Type B pancreatic cell (in vitro differentiated cells): ENCODE results near the gene PDE6A. TPM values are rescaled to one million over a fixed set of nuclear protein-coding genes. Genes with fewer than 3 reads are reported as not detected.
A peak's percentile ranks its signal among the peaks of the same experiment; 100 is the strongest.

Experiments
- DNase-seq: peaks from one replicate; pipeline ENCODE4 v3.0.0; 2021; ENCODE audit warnings: mixed read lengths; ENCODE audit not compliant: unreplicated experiment; ENCODE audit errors: extremely low spot score
- H3K27ac Mint-ChIP-seq: 2 replicates; pipeline ENCODE4 v1.8.0; 2021; ENCODE audit warnings: mild to moderate bottlenecking, mixed read lengths
- H3K27me3 Mint-ChIP-seq: 2 replicates; pipeline ENCODE4 v1.8.0; 2021; ENCODE audit warnings: mixed read lengths
- H3K36me3 Mint-ChIP-seq: 2 replicates; pipeline ENCODE4 v1.8.0; 2021; ENCODE audit warnings: mixed read lengths
- H3K4me1 Mint-ChIP-seq: one replicate; pipeline ENCODE4 v1.8.0; 2021; ENCODE audit warnings: mixed read lengths; ENCODE audit not compliant: unreplicated experiment
- H3K4me3 Mint-ChIP-seq: 2 replicates; pipeline ENCODE4 v1.8.0; 2021; ENCODE audit warnings: mild to moderate bottlenecking, mixed read lengths
- H3K9me3 Mint-ChIP-seq: 2 replicates; pipeline ENCODE4 v1.8.0; 2021; ENCODE audit warnings: mixed read lengths
- total RNA-seq: library from RNA; stranded (reverse); gene quantifications from 2 replicates; pipeline ENCODE4 v1.2.1, GENCODE V29; 2021; ENCODE audit warnings: low replicate concordance
- TF ChIP-seq, protein P1 (sequence below): fragments of 200-600 bp; sonication (generic); conservative IDR thresholded peaks from 2 replicates; pipeline ENCODE4 v1.5.0; 2021; ENCODE audit warnings: antibody characterized with exemption, mild to moderate bottlenecking

Gene PDE6A
- total RNA-seq, 1 donor from 2014 or later: not detected

DNA sequence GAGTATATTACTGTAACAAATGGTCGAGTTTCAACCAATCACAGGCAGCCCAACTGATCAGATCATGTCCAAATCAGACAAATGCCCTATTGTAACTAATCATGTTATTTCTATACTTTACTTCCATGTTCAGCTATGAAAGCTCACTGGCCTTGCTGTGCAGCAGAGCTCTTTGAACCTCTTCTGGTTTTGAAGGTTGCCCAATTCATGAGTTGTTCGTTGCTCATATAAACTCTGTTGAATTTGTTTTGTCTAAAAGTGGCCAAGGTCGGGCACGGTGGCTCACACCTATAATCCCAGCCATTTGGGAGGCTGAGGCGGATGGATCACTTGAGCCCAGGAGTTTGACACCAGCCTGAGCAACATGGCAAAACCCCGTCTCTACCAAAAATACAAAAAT, 21.6 kb downstream of the PDE6A start:
- Mint-ChIP-seq H3K27ac (no peak overlapping the region), H3K36me3 (no peaks in the 10 kb centered on the region), H3K9me3 (no peaks in the 10 kb centered on the region), H3K4me3 (no peak overlapping the region), H3K27me3 (no peaks in the 10 kb centered on the region), H3K4me1 (no peaks in the 10 kb centered on the region)
- TF ChIP-seq, protein P1, sequence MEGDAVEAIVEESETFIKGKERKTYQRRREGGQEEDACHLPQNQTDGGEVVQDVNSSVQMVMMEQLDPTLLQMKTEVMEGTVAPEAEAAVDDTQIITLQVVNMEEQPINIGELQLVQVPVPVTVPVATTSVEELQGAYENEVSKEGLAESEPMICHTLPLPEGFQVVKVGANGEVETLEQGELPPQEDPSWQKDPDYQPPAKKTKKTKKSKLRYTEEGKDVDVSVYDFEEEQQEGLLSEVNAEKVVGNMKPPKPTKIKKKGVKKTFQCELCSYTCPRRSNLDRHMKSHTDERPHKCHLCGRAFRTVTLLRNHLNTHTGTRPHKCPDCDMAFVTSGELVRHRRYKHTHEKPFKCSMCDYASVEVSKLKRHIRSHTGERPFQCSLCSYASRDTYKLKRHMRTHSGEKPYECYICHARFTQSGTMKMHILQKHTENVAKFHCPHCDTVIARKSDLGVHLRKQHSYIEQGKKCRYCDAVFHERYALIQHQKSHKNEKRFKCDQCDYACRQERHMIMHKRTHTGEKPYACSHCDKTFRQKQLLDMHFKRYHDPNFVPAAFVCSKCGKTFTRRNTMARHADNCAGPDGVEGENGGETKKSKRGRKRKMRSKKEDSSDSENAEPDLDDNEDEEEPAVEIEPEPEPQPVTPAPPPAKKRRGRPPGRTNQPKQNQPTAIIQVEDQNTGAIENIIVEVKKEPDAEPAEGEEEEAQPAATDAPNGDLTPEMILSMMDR: no peak
- no peak for DNase-seq

DNA sequence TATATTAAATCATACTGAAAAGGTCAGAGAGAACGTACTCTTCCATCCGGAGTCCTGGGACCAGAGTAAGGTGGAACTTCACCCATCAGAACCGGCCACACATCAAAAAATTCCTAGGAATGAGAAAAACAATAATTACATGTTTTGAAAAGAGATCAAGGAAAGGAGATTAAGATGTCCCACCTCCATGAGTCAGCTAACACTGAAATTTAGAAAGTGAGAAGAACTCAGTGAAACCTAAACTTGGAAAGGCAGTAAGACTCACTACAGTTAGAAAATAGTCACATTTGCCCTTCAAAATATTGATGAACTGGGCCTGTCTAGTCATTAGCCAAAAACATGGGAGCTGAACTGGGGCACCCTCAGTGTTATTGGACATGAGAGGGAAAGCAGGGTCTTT, 23.0 kb downstream of the PDE6A start:
- Mint-ChIP-seq H3K27me3 (no peaks in the 10 kb centered on the region), H3K4me3 (no peak overlapping the region), H3K4me1 (peaks cover 2% of the 10 kb centered on the region), H3K27ac (no peak overlapping the region), H3K9me3 (no peaks in the 10 kb centered on the region), H3K36me3 (no peaks in the 10 kb centered on the region)
- no peak for DNase-seq
- TF ChIP-seq, protein P1: no peak

DNA sequence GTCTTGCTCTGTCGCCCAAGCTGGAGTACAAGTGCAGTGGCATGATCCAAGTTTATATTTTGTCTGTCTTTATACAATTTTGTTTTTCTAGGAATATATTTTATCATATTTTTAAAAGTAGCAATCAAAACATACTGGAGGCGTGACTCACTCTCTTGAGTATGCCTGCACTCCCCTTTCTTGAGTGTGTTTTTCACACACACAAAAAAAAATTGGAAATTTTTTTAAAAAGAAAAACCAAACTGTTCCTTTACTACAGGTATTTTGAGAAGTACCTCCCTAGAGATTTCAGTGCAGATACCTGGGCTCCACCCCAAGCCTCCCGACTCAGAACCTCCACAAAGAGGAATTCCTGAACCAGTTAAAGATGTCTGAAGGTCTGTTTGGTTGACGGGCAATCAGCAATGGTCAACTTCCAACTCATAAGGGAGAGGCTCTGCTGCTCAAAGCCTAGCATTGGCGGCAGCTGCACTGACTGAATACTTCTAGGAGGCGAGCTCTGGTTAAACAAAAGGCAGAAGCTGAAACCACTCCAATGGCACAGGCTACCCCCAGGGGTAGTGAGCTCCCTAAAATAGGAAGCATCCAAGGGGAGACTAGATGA, 27.4 kb downstream of the PDE6A start:
- Mint-ChIP-seq H3K27ac (no peak overlapping the region), H3K4me1 (peaks cover 19% of the 10 kb centered on the region), H3K4me3 (no peak overlapping the region), H3K27me3 (no peaks in the 10 kb centered on the region), H3K36me3 (no peaks in the 10 kb centered on the region), H3K9me3 (no peaks in the 10 kb centered on the region)
- no peak for DNase-seq
- TF ChIP-seq, protein P1: no peak

DNA sequence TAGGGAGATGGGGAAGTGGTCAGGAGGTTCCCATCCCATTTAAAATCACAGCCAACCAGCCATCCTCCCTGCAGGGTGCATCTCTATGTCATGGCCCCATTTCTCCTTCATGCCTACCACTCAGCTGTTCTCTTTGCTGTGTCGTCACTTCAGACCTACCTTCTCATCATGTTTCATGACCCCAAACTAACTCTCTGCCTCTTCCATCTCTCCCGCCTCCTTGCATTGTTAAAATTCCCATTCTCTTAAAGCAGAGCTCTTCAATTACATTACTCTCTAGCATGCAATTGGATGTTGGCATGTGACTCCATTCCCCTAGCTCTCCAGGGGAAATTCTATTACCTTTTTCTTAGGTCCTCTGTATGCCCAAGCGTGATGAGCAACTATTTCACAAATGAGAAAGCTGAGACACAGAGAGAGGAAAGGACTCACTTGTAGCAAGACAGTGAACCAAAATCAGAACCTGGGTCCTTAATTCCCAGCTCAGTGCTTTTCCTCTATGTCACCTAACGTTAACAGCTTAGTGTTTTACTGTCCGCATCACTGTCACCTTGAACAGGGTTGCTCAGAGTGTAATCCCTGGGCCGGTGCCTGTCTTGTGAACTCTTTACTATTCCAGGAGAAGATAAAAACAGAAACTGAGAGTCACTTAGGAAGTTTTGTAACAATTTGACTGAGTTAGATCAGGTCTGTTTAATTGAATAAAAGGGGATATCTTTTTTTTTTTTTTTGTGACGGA, 28.1 kb downstream of the PDE6A start:
- Mint-ChIP-seq H3K36me3 (no peaks in the 10 kb centered on the region), H3K4me3 (no peak overlapping the region), H3K4me1 (peaks cover 19% of the 10 kb centered on the region), H3K9me3 (no peaks in the 10 kb centered on the region), H3K27me3 (no peaks in the 10 kb centered on the region), H3K27ac (no peak overlapping the region)
- TF ChIP-seq, protein P1: no peak
- DNase-seq: no peak

DNA sequence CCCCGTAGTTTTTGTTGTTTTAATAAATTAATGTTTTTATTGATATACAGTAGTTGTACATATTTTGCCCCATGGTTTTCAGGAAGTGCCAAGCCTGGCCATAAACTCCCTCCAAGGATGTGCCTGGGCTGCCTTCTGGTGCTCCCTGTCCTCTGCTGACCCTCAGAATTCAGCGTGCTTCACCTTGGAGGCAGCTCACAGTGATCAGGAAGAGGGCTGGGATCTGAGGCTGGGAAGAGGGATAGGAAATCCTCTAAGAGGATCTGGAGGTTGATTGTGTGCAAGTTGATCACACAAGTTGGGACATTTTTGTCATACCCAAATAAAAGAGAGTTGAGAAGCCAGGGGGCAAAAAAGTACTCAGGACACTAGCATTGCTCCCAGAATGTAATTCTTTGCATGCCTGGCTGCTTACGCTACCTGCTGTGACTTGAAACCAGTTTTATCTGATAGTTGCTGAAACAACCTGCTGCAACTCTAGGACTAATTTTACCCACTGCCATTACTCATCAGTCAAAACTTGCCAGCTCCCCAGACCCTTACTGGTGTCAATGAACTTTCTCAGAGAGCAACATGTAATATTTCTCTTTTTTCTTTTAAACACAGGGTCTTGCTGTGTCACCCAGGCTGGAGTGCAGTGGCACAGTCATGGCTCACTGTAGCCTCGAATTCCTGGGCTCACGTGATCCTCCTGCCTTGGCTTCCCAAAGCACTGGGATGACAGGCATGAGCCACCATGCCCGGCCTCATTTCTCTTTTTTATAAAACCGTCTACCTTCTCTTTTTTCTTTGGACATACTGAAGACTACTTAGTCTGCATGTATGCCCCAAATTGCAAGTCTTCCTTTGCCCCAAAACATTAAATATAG, 29.0 kb downstream of the PDE6A start:
- Mint-ChIP-seq H3K4me1 (peaks cover 19% of the 10 kb centered on the region), H3K36me3 (no peaks in the 10 kb centered on the region), H3K27me3 (no peaks in the 10 kb centered on the region), H3K9me3 (no peaks in the 10 kb centered on the region), H3K4me3 (peak overlapping the region; percentile 56), H3K27ac (peak overlapping the region; percentile 75)
- DNase-seq: no peak
- TF ChIP-seq, protein P1: no peak
